GM12801 (cell line): ENCODE measurements around the gene DAZAP2.

ENCODE experiments used
- CTCF ChIP-seq: IDR thresholded peaks from one replicate; pipeline ENCODE4 v1.5.1; 2011; ENCODE audit warnings: control low read depth; ENCODE audit not compliant: insufficient read length; ENCODE audit errors: extremely low read depth

DAZAP2 gene

GRCh38 chr12:51238510-51239334 is at the start of gene DAZAP2:
Gene DAZAP2, plus strand, starts transcription at chr12:51238826. Its CDS starts 82 bp downstream, at chr12:51238908.
- TF ChIP-seq CTCF: no peak

GRCh38 chr12:51189790-51190355 is 48.8 kb upstream of the DAZAP2 start:
- no peak for TF ChIP-seq CTCF

GRCh38 chr12:51190820-51191219 is 47.8 kb upstream of the DAZAP2 start:
- TF ChIP-seq CTCF: no peak

- no peak for TF ChIP-seq CTCF
Measured at GRCh38 chr12:51191516-51192283, 46.9 kb upstream of the DAZAP2 start.

GRCh38 chr12:51192284-51192671 is 46.3 kb upstream of the DAZAP2 start:
- no peak for TF ChIP-seq CTCF

- no peak for TF ChIP-seq CTCF
Measured at GRCh38 chr12:51195841-51196240, 42.8 kb upstream of the DAZAP2 start.

- no peak for TF ChIP-seq CTCF
Measured at GRCh38 chr12:51196547-51196946, 42.1 kb upstream of the DAZAP2 start.
